K562 (cell line): ENCODE data around the gene RHEBL1. TPM values are rescaled to one million over a fixed set of nuclear protein-coding genes. Genes with fewer than 3 reads are reported as not detected.
A peak's percentile ranks its signal among the peaks of the same experiment; 100 is the strongest.

Experiments used
- CTCFL ChIP-seq: IDR thresholded peaks from 2 replicates; pipeline ENCODE4 v1.6.1; 2011; ENCODE audit warnings: borderline replicate concordance, low read depth, mild to moderate bottlenecking, moderate library complexity, low read length; ENCODE audit not compliant: insufficient read depth, poor library complexity, severe bottlenecking
- CXXC5 ChIP-seq: fragments of 250-450 bp; sonication (Bioruptor Pico); IDR thresholded peaks from 2 replicates; pipeline ENCODE4 v1.8.0; 2022; ENCODE audit warnings: inconsistent platforms, mild to moderate bottlenecking, moderate library complexity
- ELF2 ChIP-seq: fragments of 250-450 bp; sonication (Bioruptor Pico); IDR thresholded peaks from 2 replicates; pipeline ENCODE4 v1.5.0; 2021; ENCODE audit warnings: mild to moderate bottlenecking
- ESRRA ChIP-seq: fragments of 450-650 bp; IDR thresholded peaks from 2 replicates; pipeline ENCODE4 v1.6.1; 2014; ENCODE audit warnings: low read depth, mild to moderate bottlenecking, moderate library complexity, borderline replicate concordance
- ETV5 ChIP-seq: sonication (generic); formaldehyde crosslinking; IDR thresholded peaks from 2 replicates; pipeline ENCODE4 v1.4.0; 2020; ENCODE audit warnings: low read depth, mild to moderate bottlenecking, missing genetic modification reagents
- ETV6 ChIP-seq, 3 experiments: fragments of 150-350 bp in 1 of 3; sonication (generic) in 1 of 3; formaldehyde crosslinking in 1 of 3; IDR thresholded peaks; 2 replicates each; pipeline versions ENCODE4 v1.6.1 to v1.8.0; 2014 to 2022; ENCODE audit warnings: borderline replicate concordance in 2 of 3, low read depth in 2 of 3, antibody characterized with exemption in 1 of 3, low read length in 1 of 3, mild to moderate bottlenecking in 1 of 3, missing genetic modification reagents in 1 of 3
- EWSR1 ChIP-seq: fragments of 450-650 bp; IDR thresholded peaks from 2 replicates; pipeline ENCODE4 v1.6.1; 2018; ENCODE audit warnings: borderline replicate concordance, mild to moderate bottlenecking, low read depth, moderate library complexity; ENCODE audit not compliant: partially characterized antibody
- GATAD2B ChIP-seq: fragments of 450-650 bp; IDR thresholded peaks from 2 replicates; pipeline ENCODE4 v1.6.1; 2017; ENCODE audit warnings: mild to moderate bottlenecking, borderline replicate concordance
- HCFC1 ChIP-seq: IDR thresholded peaks from 2 replicates; pipeline ENCODE4 v1.6.1; 2012; ENCODE audit warnings: low read depth, low read length, improper control_type of control experiment
- MAFF ChIP-seq: IDR thresholded peaks from 2 replicates; pipeline ENCODE4 v1.6.1; 2012; ENCODE audit warnings: low read length, improper control_type of control experiment
- MAZ ChIP-seq, 2 experiments: fragments of 450-650 bp in 1 of 2; sonication (generic) in 1 of 2; formaldehyde crosslinking; IDR thresholded peaks in 1 of 2; conservative IDR thresholded peaks in 1 of 2; 2 replicates each; pipeline versions ENCODE4 v1.4.0 to v1.5.0; 2020; ENCODE audit warnings: mild to moderate bottlenecking in 1 of 2, missing genetic modification reagents in 1 of 2
- MCM5 ChIP-seq: fragments of 450-650 bp; IDR thresholded peaks from 2 replicates; pipeline ENCODE4 v1.6.1; 2016; ENCODE audit warnings: low read depth
- MTA3 ChIP-seq: fragments of 450-650 bp; formaldehyde crosslinking; IDR thresholded peaks from 2 replicates; pipeline ENCODE4 v1.6.1; 2017; ENCODE audit warnings: mild to moderate bottlenecking, borderline replicate concordance
- NR2C2 ChIP-seq, 2 experiments: fragments of 200-800 bp in 1 of 2; sonication (Bioruptor generic) in 1 of 2; sonication (generic) in 1 of 2; formaldehyde crosslinking in 1 of 2; IDR thresholded peaks; 2 replicates each; pipeline versions ENCODE4 v1.6.1 to v1.8.0; 2016 to 2022; ENCODE audit warnings: mild to moderate bottlenecking in 1 of 2, missing compliant biosample characterization in 1 of 2, missing genetic modification characterization in 1 of 2, missing genetic modification reagents in 1 of 2
- POLR3A ChIP-seq: IDR thresholded peaks from 2 replicates; pipeline ENCODE4 v1.6.1; 2011; ENCODE audit warnings: borderline replicate concordance, mild to moderate bottlenecking, moderate library complexity; ENCODE audit not compliant: insufficient read length, insufficient read depth; ENCODE audit errors: extremely low read depth
- PRPF4 ChIP-seq: fragments of 200-400 bp; formaldehyde crosslinking; IDR thresholded peaks from one replicate; pipeline ENCODE4 v1.6.1; 2017; ENCODE audit warnings: low read length, low read depth, mild to moderate bottlenecking; ENCODE audit not compliant: insufficient read depth, poor library complexity, severe bottlenecking
- TBL1XR1 ChIP-seq, 2 experiments: IDR thresholded peaks; 2 replicates each; pipeline ENCODE4 v1.6.1; 2012; ENCODE audit warnings: improper control_type of control experiment in 2 of 2, low read length in 2 of 2, mild to moderate bottlenecking in 1 of 2
- TBP ChIP-seq: optimal IDR thresholded peaks from 2 replicates; pipeline ENCODE3; 2011; ENCODE audit warnings: low read depth, low read length, improper control_type of control experiment
- ZBTB26 ChIP-seq: fragments of 450-650 bp; formaldehyde crosslinking; IDR thresholded peaks from 2 replicates; pipeline ENCODE4 v1.4.0; 2022; ENCODE audit warnings: missing genetic modification characterization
- ZNF384 ChIP-seq: IDR thresholded peaks from 2 replicates; pipeline ENCODE4 v1.6.1; 2012; ENCODE audit warnings: low read depth, low read length, improper control_type of control experiment
- ZNF449 ChIP-seq: fragments of 250-450 bp; sonication (Bioruptor Pico); IDR thresholded peaks from 2 replicates; pipeline ENCODE4 v1.8.0; 2022; ENCODE audit warnings: moderate library complexity, mild to moderate bottlenecking, inconsistent platforms
- polyA plus RNA-seq, 8 experiments: library from polyadenylated mRNA; depleted of rRNA in 4 of 8; stranded (reverse) in 5 of 8; unstranded in 3 of 8; fragments of >200 nt; fragmentation: Nextera tagmentation in 2 of 8; fragmentation: Illumina TruSeq in 1 of 8; extraction: Ambion mirVana in 2 of 8; extraction: Trizol in 1 of 8; gene quantifications; 2 replicates each; pipeline versions ENCODE4 v1.2.1 to v1.2.3, GENCODE V29; 2011 to 2014; ENCODE audit warnings: inconsistent platforms in 1 of 8, missing spikeins in 1 of 8
- total RNA-seq, 7 experiments: library from RNA; depleted of rRNA in 6 of 7; stranded (reverse); fragments of >200 nt in 6 of 7; fragmentation: Illumina TruSeq in 2 of 7; extraction: Trizol in 2 of 7; gene quantifications; 2 replicates each; pipeline versions ENCODE4 v1.2.1 to v1.2.3, GENCODE V29; 2011 to 2021; ENCODE audit warnings: low replicate concordance in 1 of 7

Gene RHEBL1
- total and polyA plus RNA-seq, 9 of the 15 experiments (the other 6 are each of a cell fraction or from before 2014, with no cell fraction given) = 4.3 to 36.1 (median 8.2) TPM

- TF ChIP-seq NR2C2 (CRISPR knock-in tag; IDR thresholded peaks at IDR 0.05) (peak; percentile 54; the same call in 1 of the 2 replicates), NR2C2 (tag; IDR thresholded peaks at IDR 0.05) (no peak), ZNF449 (0 out of 2 replicates have a peak, but pooled peaks have one; percentile 32), POLR3A (no peak), MAZ (CRISPR knock-in tag; conservative IDR thresholded peaks at IDR 0.05 in 1 of 2, IDR thresholded peaks at IDR 0.05 in 1 of 2) (peak; percentile 71 to 73), MTA3 (peak; percentile 91), ZNF384 (peak; percentile 45; the same call in 1 of the 2 replicates), MCM5 (no peak), PRPF4 (no peak), GATAD2B (peak; percentile 45; the same call in 1 of the 2 replicates), HCFC1 (peak; percentile 34; the same call in 1 of the 2 replicates), TBL1XR1 (IDR thresholded peaks at IDR 0.05; ENCODE audit: low read length in 2 of 2) (peak in 1 of 2 experiments; percentile 71; a peak in 1 of 4 replicates), EWSR1 (no peak), ETV6 (IDR thresholded peaks at IDR 0.05; ENCODE audit: borderline replicate concordance in 1 of 2, low read depth in 2 of 2, low read length in 1 of 2) (peak in 1 of 2 experiments; percentile 34; a peak in 1 of 4 replicates), ETV6 (CRISPR knock-in tag; IDR thresholded peaks at IDR 0.05; ENCODE audit: borderline replicate concordance) (no peak), TBP (peak; percentile 47), CXXC5 (CRISPR knock-in tag) (peak; percentile 57), MAFF (peak; percentile 51; the same call in 1 of the 2 replicates), ZBTB26 (CRISPR knock-in tag) (0 out of 2 replicates have a peak, but pooled peaks have one; percentile 43), ESRRA (peak; percentile 20; the same call in 1 of the 2 replicates), CTCFL (no peak), ETV5 (CRISPR knock-in tag) (peak; percentile 49; the same call in 1 of the 2 replicates), ELF2 (CRISPR knock-in tag) (no peak)
Measured at GRCh38 chr12:49088150-49088931, 18.6 kb upstream of the RHEBL1 start (continued).
